H54 (cell line): ENCODE data around the gene CBX4.

ENCODE experiments used
- DNase-seq: peaks from one replicate; pipeline ENCODE4 v3.0.0; 2011; ENCODE audit warnings: low spot score, mixed read lengths; ENCODE audit not compliant: insufficient read length
- FAIRE-seq: peaks from 3 replicates; lab custom pipeline; 2011; peaks lifted over from hg19 to GRCh38; lab: Jason Lieb, UNC
- POLR2A ChIP-seq: IDR thresholded peaks from 2 replicates; pipeline ENCODE4 v1.6.1; 2011; ENCODE audit warnings: low read depth, mild to moderate bottlenecking, low read length

CBX4 gene

GRCh38 chr17:79803421-79803996, 35.7 kb downstream of the CBX4 start:
- no peak for TF ChIP-seq POLR2A
- DNase-seq, result no peak
- FAIRE-seq, result no peak

DNA sequence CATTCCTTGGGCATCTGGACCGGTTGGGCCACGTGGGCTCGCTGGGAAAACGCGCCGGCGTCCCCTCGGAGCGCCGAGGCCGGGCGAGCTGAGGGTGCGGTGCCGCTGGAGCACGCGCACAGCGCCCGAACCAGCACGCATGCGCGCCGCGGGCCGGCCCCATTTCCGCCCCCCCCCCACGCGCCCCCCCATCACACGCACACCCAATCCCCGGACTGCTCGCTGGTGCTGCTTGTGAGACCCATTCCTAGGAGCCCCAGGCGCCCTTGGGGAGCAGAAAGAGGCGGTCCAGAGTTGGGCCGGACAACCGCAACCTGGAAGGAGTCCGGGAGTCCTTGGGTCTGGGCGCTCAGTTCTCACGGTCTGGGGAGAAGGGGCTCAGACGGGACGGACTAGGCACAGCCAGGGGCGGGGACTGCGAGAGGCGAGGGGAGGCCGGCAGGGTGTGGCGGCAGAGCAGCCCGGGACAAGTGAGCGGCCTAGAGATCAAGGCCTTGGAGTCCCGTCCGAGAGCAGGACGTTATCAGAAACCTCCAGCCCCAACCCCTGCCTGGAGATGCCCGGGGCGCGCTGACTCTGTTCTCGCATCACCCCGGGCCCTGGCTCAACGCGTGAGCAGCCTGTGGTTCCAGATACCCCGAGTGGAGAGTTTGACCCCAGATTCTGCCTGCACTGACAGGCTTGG, 36.4 kb downstream of the CBX4 start:
- DNase-seq (no peak), FAIRE-seq (no peak)
- no peak for TF ChIP-seq POLR2A

DNA sequence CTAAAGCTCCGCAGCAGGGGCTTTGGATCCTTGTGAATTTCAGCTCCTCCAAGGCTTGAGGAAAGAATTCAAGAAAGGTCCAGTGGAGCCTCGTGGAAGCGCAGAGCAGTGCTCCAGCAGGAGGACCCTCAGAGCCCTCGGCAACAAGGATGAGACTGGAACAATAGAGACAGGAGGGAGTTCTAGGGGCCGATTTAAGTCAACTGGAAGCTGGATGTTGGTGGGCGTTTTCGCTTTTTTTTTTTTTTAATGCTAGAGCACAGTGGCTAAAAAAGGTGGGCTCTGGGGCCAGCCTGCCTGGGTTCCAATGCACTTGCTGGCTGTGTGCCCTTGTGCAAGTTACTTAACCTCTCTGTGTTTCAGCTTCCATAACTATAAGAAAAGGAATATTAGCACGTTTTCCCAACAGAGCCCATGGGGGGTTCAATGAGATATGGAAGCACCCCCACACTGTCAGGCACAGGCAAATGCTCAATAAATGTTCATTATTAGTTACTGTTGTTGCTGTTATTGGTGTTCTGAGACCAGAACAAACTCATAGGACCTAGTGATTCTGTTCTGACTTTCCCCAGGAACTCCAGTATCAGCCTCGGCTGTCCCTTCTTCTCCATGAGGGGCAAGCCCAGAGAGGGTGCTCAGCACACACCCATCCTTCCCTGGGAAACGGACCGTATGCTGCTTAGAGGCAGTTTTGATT, 37.1 kb downstream of the CBX4 start:
- FAIRE-seq, result no peak
- no peak for DNase-seq
- TF ChIP-seq POLR2A, result no peak

DNA sequence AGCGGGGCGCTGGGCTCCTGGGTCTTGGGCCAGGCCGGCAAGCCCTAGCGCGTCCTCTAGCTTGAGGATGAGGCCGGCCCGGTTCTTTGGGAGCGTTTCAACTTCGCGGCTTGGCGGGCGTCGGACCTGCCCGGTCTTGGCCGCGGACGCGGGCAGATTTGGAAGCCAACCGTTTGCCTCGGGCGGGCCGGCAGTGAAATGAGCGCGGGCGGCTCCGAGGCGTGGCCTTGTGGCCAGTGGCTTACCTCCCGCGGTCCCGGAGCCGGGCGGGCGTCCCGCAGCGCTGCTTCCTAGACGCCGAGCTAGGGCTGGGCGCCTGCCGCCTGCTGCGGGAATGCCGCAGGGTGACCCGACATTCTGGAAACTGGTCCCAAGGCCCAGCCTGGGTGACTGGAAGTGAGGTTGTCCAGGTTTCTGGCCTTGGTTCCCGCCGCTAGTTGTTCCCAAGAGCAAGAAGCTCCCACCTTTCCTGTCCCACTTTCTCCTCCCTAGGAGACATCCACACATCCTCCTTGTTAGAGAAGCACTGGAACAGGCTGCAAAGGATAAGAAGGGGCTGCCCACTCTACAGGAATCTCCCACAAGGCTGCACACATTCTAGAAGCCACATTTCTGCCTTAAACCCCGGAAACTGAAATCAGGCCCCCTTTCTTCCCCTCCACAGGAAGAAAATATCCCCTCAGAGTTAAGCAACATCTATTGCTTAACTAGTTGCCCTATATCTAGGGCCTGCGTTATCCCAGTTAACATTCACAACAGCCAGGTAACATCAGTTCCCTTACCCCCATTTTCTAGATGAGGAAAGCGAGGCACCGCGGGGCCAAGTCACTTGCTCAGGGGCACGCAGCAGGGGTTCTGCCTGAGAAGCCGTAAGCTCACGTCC, 37.8 kb downstream of the CBX4 start:
- peak; percentile 27; the same call in 1 of the 2 replicates for TF ChIP-seq POLR2A
- no peak for FAIRE-seq
- DNase-seq, result peak; percentile 79

DNA sequence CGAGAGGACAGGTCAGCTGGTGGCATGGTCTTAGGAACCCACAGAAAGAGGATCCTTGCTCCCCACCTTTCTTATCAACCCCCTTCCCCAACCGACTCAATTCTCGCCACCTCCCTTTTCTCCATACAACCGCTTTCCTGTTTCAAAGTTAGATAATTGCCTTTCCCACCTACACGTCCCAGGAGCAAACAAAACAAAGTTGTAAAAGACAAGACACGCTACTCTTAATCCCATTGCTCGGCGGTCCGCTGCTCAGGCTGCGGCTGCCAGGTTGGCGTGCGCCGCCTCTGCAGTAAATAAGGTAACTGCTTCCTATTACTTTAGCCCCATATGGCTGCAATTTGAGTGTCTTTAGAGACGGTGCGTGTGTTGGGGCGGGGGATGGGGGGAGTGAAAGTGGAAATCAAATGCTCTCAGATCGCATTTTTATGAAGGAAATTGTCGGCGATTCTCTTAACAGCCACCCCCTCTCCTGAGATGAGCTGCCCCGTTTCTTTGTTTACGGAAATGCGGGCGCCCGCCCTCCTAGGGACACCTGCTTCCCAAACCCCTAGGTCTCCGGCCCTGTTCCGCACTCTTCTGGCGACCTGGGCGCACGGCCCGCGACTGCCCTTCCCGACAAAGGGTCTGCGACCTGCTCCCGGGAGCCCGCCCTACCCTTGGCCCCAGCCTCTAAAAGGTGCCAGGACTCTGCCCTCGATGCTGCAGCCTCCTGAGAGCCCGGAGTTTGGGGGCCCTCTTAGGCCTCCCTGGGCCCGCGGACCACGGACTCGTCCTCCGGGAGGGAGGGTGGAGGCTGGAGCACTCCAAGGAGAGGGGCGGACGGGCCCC, 38.7 kb downstream of the CBX4 start:
- no peak for TF ChIP-seq POLR2A
- FAIRE-seq (no peak), DNase-seq (peak; percentile 91)

DNA sequence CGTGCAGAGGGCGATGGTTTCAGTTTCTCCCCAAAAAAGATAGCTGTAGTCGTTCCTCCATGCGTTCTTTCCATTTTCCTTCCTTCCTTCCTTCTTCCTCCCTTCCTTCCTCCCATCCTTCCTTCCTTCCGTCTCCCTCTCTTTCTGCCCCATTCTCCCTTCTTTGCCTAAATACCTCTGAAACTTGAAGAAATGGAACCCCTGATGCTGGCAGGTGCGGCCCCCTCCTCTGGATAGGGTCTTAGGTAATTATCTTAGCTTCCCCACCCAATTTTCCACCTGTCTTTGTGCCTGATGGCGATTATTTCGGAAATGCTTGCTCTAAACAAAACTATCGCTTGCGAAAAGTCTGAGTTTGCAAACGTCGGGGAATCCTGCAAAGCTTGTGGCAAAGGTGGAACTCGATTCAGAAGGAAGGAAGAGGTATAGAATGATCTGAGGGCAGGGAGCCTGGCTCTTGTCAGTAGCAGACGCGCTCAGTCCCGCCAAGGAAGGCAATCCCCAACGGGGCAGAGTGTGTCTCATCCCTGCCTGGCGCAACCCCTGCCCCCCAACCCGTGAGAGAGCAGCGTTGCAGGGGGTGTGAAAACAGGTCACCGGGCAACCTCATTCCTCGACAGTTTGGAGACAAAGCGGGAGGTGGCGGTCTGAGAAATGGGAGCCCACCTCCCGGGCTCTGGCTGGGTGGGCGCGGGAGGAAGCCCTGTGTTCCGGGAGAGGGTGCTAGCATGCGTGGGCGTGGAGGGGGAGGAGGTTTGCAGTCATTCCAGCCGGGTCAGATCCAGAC, 39.5 kb downstream of the CBX4 start:
- FAIRE-seq (no peak), DNase-seq (no peak)
- no peak for TF ChIP-seq POLR2A

DNA sequence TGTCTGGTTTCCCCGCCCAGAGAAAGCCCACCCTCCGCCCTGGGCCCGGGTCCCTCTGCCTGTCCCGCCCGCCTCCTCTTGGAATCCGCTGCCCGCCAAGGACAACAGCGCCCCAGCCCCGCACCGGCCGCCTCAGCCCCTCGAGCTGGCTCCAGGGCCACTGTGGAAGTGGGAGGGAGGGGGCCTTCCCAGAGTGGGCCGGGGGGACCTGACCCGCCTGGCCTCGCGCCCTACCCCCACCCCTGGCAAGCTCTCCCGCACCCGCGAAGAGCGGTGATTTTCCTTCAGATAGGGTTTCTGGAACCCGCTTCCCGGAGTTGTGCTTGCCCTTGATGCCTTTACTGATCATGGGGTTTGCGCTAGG, 40.1 kb downstream of the CBX4 start:
- no peak for TF ChIP-seq POLR2A
- DNase-seq (no peak), FAIRE-seq (no peak)

DNA sequence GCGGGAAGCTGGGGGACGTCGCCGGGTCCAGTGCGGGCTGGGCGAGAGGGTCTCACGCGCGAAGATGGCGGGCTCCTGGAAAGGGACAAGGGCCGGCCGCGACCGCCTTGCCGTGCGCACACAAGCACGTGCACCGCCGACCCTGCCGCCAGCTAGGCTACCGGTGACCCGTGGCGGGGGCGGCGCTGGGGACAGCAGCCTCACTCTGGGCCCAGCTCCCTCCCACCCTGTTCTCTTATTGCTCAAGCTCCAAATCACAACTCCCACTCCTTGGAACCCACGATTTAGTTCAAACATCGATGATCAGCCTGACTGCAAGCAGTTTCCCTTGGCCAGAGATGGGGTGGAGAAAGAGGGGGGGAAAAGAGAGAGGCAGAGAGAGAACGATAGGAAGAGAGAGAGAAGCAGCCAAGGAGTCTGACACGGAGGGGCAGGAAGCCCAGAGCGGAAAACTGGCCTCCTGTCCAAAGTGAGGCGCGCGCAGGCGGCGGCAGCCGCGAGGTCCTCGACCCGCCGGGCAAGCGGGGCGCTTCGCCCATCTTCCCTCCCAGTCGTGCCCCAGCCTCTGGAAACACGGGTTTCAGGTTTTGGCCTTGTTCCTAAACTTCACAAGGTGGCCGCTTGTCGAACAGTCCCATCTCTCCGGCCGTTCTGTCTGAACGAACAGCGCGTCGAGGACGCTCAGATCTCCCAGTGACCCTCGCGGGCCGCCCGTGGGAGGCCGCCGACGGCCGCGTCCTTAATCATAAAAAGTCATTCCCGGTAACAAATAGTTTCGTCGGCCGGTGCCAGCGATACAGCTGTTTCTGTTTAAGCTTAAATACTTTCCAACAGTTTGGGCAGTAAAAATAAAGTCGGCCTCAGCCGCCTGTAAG, 40.7 kb downstream of the CBX4 start:
- DNase-seq, result no peak
- TF ChIP-seq POLR2A, result no peak
- no peak for FAIRE-seq

DNA sequence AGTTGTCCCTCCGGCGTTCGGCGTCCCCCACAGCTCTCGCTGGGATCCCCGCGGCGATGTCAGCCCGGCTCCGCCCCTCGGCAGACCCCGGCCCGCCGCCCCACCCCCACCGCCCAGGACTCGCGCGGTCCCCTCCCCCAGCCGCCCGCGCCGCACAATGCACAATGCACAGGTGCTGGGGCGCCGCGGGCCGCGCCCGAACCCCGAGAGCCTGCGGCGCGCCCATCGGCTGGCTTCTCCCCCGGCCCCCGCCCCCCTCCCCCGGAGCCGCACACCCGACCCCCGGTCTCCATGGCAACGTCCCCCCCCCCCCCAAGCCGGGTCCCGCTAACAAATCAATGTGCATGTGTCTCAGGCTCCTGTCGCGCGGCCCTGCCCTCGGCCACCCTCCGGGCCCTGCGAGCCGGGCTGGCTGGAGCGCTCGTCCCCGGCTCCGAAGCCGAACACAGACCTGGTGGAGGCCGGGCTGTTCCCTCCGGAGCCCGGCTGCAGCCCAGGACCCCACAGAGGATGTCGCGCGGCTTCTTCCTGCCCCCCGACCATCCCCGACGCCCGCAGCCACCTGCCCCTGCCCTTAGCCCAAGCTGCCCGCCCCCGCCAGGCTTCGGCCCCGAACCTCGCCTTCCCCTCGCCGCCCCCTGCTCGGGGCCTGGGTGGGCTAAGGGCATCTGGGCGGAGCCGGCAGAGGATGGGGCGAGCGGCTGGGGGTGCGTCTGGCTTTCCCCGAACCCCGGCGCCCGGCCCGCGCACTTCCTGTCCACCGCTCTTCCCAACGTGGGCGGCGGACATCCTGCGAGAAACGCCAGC, 41.5 kb downstream of the CBX4 start:
- DNase-seq (peak; percentile 42), FAIRE-seq (no peak)
- no peak for TF ChIP-seq POLR2A

GRCh38 chr17:79796763-79797491, 42.3 kb downstream of the CBX4 start, which contains the start of gene CBX8:
CBX8 (minus strand) TSS chr17:79797077; CDS start chr17:79796998, 79 bp downstream.
- peak; percentile 99 for DNase-seq
- TF ChIP-seq POLR2A, result peak; percentile 81
- no peak for FAIRE-seq

GRCh38 chr17:79796444-79796762, 42.8 kb downstream of the CBX4 start:
- DNase-seq, result no peak
- TF ChIP-seq POLR2A, result no peak
- FAIRE-seq, result no peak
